SU-DHL-6 (cell line): Measurements from ENCODE around the gene ARHGAP26.

Experiments used
- CTCF ChIP-seq: fragments of 200-600 bp; sonication (generic); IDR thresholded peaks from one replicate; pipeline ENCODE4 v1.5.1; 2017; ENCODE audit warnings: antibody characterized with exemption, mild to moderate bottlenecking, low read length, moderate library complexity; ENCODE audit not compliant: insufficient read depth, poor library complexity, severe bottlenecking
- EZH2phosphoT487 ChIP-seq: fragments of 200-600 bp; sonication (generic), shearing (Covaris generic); conservative IDR thresholded peaks from 2 replicates; pipeline ENCODE4 v1.6.1; 2018; ENCODE audit warnings: mild to moderate bottlenecking, antibody characterized with exemption, low read length, moderate library complexity, mixed read lengths

- TF ChIP-seq CTCF (no peak), EZH2phosphoT487 (no peak)
These were observed 11.4 kb upstream of the ARHGAP26 start for GRCh38 chr5:142758796-142759145.
